Mesendoderm (in vitro differentiated cells): ENCODE measurements around the gene OBSCN.

ENCODE experiments used
- DNase-seq: peaks from one replicate; pipeline ENCODE4 v3.0.0; 2013
- H2AK5ac ChIP-seq: 2 replicates; pipeline ENCODE4 v1.6.1; 2013; ENCODE audit warnings: low read length, inconsistent platforms
- H2BK120ac ChIP-seq: 2 replicates; pipeline ENCODE4 v1.6.1; 2013; ENCODE audit warnings: low read depth, mild to moderate bottlenecking, low read length, moderate library complexity, mixed read lengths
- H2BK15ac ChIP-seq: replicated peaks from 2 replicates; pipeline ENCODE4 v1.6.1; 2013; ENCODE audit warnings: low read depth, mild to moderate bottlenecking, moderate library complexity
- H2BK5ac ChIP-seq: 2 replicates; pipeline ENCODE4 v1.6.1; 2013; ENCODE audit warnings: low read length, inconsistent platforms
- H3K18ac ChIP-seq: 2 replicates; pipeline ENCODE4 v1.6.1; 2013; ENCODE audit warnings: mild to moderate bottlenecking, low read length, mixed read lengths
- H3K23ac ChIP-seq: one replicate; pipeline ENCODE4 v1.6.1; 2013; ENCODE audit warnings: low read length
- H3K27ac ChIP-seq: 2 replicates; pipeline ENCODE4 v1.5.1; 2013; ENCODE audit warnings: low read depth, mild to moderate bottlenecking, inconsistent platforms, low read length, moderate library complexity
- H3K27me3 ChIP-seq: 2 replicates; pipeline ENCODE4 v1.6.1; 2013; ENCODE audit warnings: low read length, control low read depth, mild to moderate bottlenecking, inconsistent platforms; ENCODE audit not compliant: insufficient read depth, poor library complexity
- H3K36me3 ChIP-seq: 2 replicates; pipeline ENCODE4 v1.6.1; 2013; ENCODE audit warnings: low read length, inconsistent platforms; ENCODE audit not compliant: control insufficient read depth, insufficient read depth
- H3K4ac ChIP-seq: one replicate; pipeline ENCODE4 v1.6.1; 2013; ENCODE audit warnings: low read depth, mild to moderate bottlenecking, low read length, moderate library complexity
- H3K4me1 ChIP-seq: 2 replicates; pipeline ENCODE4 v1.6.1; 2013; ENCODE audit warnings: low read depth, low read length, inconsistent platforms; ENCODE audit not compliant: control insufficient read depth
- H3K4me2 ChIP-seq: 2 replicates; pipeline ENCODE4 v1.6.1; 2013; ENCODE audit warnings: low read length
- H3K4me3 ChIP-seq: 2 replicates; pipeline ENCODE4 v1.5.1; 2013; ENCODE audit warnings: mild to moderate bottlenecking, low read length
- H3K56ac ChIP-seq: one replicate; pipeline ENCODE4 v1.6.1; 2013; ENCODE audit warnings: low read length
- H3K79me1 ChIP-seq: 2 replicates; pipeline ENCODE4 v1.6.1; 2013; ENCODE audit warnings: low read length, inconsistent platforms
- H3K79me2 ChIP-seq: 2 replicates; pipeline ENCODE4 v1.6.1; 2013; ENCODE audit warnings: mild to moderate bottlenecking, low read length; ENCODE audit not compliant: control insufficient read depth, insufficient read depth
- H3K9ac ChIP-seq: 2 replicates; pipeline ENCODE4 v1.6.1; 2013; ENCODE audit warnings: low read length, inconsistent platforms
- H4K5ac ChIP-seq: one replicate; pipeline ENCODE4 v1.6.1; 2013; ENCODE audit warnings: low read length
- H4K8ac ChIP-seq: one replicate; pipeline ENCODE4 v1.6.1; 2013; ENCODE audit warnings: low read depth, mild to moderate bottlenecking, control low read depth, low read length, moderate library complexity
- WGBS: extraction: QIAGEN DNeasy Blood & Tissue Kit; methylation state at CpG from one replicate; pipeline ENCODE4 v1.1.7; 2013; ENCODE audit warnings: low lambda C conversion rate, missing lambda C conversion rate; ENCODE audit not compliant: insufficient coverage; ENCODE audit errors: extremely low coverage; 5-methylcytosine and 5-hydroxymethylcytosine counted together

The OBSCN gene

GRCh38 chr1:228287541-228288425, 79.9 kb downstream of the OBSCN start:
- Histone ChIP-seq H3K23ac (no peak overlapping the region), H3K4me1 (no peaks in the 10 kb centered on the region), H3K79me2 (no peaks in the 10 kb centered on the region), H4K8ac (no peak overlapping the region), H3K27me3 (no peaks in the 10 kb centered on the region), H3K18ac (no peak overlapping the region), H3K36me3 (peaks cover 3% of the 10 kb centered on the region), H3K4ac (no peak overlapping the region), H3K4me3 (no peak overlapping the region), H2AK5ac (no peak overlapping the region), H3K56ac (no peak overlapping the region), H3K9ac (no peak overlapping the region), H2BK120ac (no peak overlapping the region), H3K4me2 (no peak overlapping the region), H3K79me1 (no peaks in the 10 kb centered on the region), H3K27ac (no peak overlapping the region), H2BK5ac (no peak overlapping the region), H4K5ac (no peak overlapping the region), H2BK15ac (no peak overlapping the region)
- no CpG with 5 or more reads among the region's 32 CpGs for WGBS
- no peak for DNase-seq

GRCh38 chr1:228288536-228289238, 80.8 kb downstream of the OBSCN start:
- Histone ChIP-seq H3K27ac (no peak overlapping the region), H2BK120ac (no peak overlapping the region), H3K36me3 (peaks cover 2% of the 10 kb centered on the region), H3K4me3 (no peak overlapping the region), H3K4me2 (no peak overlapping the region), H3K56ac (no peak overlapping the region), H3K18ac (no peak overlapping the region), H3K4ac (no peak overlapping the region), H2BK15ac (no peak overlapping the region), H3K23ac (no peak overlapping the region), H2BK5ac (no peak overlapping the region), H3K27me3 (no peaks in the 10 kb centered on the region), H3K4me1 (no peaks in the 10 kb centered on the region), H4K8ac (no peak overlapping the region), H3K79me1 (no peaks in the 10 kb centered on the region), H4K5ac (no peak overlapping the region), H3K79me2 (no peaks in the 10 kb centered on the region), H3K9ac (no peak overlapping the region), H2AK5ac (no peak overlapping the region)
- WGBS = no CpG with 5 or more reads among the region's 18 CpGs
- no peak for DNase-seq

GRCh38 chr1:228289239-228289849, 81.5 kb downstream of the OBSCN start:
- no peak overlapping the region for H3K4ac ChIP-seq
- H2BK5ac ChIP-seq = no peak overlapping the region
- no peak overlapping the region for H3K18ac ChIP-seq
- DNase-seq = no peak
- H3K4me3 ChIP-seq = no peak overlapping the region
- no peak overlapping the region for H2AK5ac ChIP-seq
- H3K36me3 ChIP-seq = peaks cover 2% of the 10 kb centered on the region
- no peak overlapping the region for H3K9ac ChIP-seq
- H3K4me2 ChIP-seq = no peak overlapping the region
- H3K79me1 ChIP-seq = no peaks in the 10 kb centered on the region
- H4K8ac ChIP-seq = no peak overlapping the region
- no peak overlapping the region for H2BK120ac ChIP-seq
- H3K27ac ChIP-seq = no peak overlapping the region
- H3K56ac ChIP-seq = no peak overlapping the region
- no peak overlapping the region for H4K5ac ChIP-seq
- no peaks in the 10 kb centered on the region for H3K4me1 ChIP-seq
- no peak overlapping the region for H3K23ac ChIP-seq
- no CpG with 5 or more reads among the region's 12 CpGs for WGBS
- H3K79me2 ChIP-seq = no peaks in the 10 kb centered on the region
- H3K27me3 ChIP-seq = no peaks in the 10 kb centered on the region
- H2BK15ac ChIP-seq = no peak overlapping the region

GRCh38 chr1:228289996-228290881, 82.4 kb downstream of the OBSCN start:
- H3K36me3 ChIP-seq = peaks cover 2% of the 10 kb centered on the region
- DNase-seq = no peak
- no peaks in the 10 kb centered on the region for H3K27me3 ChIP-seq
- no peak overlapping the region for H2AK5ac ChIP-seq
- H3K56ac ChIP-seq = no peak overlapping the region
- H3K79me1 ChIP-seq = no peaks in the 10 kb centered on the region
- H3K18ac ChIP-seq = no peak overlapping the region
- no peak overlapping the region for H4K5ac ChIP-seq
- no peak overlapping the region for H2BK5ac ChIP-seq
- no peak overlapping the region for H3K4me2 ChIP-seq
- no peak overlapping the region for H4K8ac ChIP-seq
- WGBS = no CpG with 5 or more reads among the region's 22 CpGs
- H3K4me1 ChIP-seq = no peaks in the 10 kb centered on the region
- H3K79me2 ChIP-seq = no peaks in the 10 kb centered on the region
- H2BK15ac ChIP-seq = no peak overlapping the region
- H2BK120ac ChIP-seq = no peak overlapping the region
- H3K4ac ChIP-seq = no peak overlapping the region
- no peak overlapping the region for H3K4me3 ChIP-seq
- no peak overlapping the region for H3K9ac ChIP-seq
- H3K23ac ChIP-seq = no peak overlapping the region
- no peak overlapping the region for H3K27ac ChIP-seq

- Histone ChIP-seq H2BK5ac (no peak overlapping the region), H2BK120ac (no peak overlapping the region), H3K4me3 (no peak overlapping the region), H3K36me3 (no peaks in the 10 kb centered on the region), H2AK5ac (no peak overlapping the region), H3K18ac (no peak overlapping the region), H3K23ac (no peak overlapping the region), H3K27ac (no peak overlapping the region), H2BK15ac (no peak overlapping the region), H3K4me1 (no peaks in the 10 kb centered on the region), H3K4me2 (no peak overlapping the region), H3K79me1 (no peaks in the 10 kb centered on the region), H3K56ac (no peak overlapping the region), H3K27me3 (no peaks in the 10 kb centered on the region), H4K5ac (no peak overlapping the region), H4K8ac (no peak overlapping the region), H3K4ac (no peak overlapping the region), H3K9ac (no peak overlapping the region), H3K79me2 (no peaks in the 10 kb centered on the region)
- DNase-seq = no peak
- WGBS = no CpG with 5 or more reads among the region's 16 CpGs
Measured at GRCh38 chr1:228291906-228292608, 84.2 kb downstream of the OBSCN start.
